Measurements from ENCODE around the gene CANT1.

DNA sequence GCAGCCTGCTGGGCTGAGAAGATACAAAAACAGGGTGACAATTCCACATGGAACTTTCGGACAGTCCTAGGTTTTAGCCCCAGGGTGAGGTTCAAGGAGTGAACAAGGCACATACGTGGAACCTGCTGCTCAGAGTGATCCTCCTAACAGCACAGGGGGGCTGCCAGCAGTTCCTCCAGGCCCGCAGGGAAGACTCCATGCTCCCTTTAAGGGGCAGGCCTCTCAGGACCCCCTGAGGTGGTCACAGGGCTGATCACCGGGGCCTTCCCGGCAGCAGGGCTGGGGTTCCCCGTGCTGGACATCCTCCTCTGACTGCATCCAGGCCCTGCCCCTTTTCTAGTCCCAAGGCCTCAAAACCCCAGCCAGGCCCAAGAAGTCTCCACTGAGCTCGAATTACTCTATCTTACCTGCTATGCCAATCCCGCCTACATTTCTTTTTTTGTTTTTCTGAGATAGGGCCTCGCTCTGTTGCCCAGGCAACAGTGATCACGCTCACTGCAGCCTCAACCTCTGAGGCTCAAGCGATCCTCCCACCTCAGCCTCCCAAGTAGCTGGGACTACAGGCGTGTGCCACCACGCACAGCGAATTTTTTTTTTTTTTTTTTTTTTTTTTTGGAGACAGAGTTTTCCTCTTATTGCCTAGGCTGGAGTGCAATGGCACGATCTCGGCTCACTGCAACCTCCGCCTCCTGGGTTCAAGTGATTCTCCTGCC lies 10.4 kb downstream of the CANT1 start:
- TF ChIP-seq, protein P1, sequence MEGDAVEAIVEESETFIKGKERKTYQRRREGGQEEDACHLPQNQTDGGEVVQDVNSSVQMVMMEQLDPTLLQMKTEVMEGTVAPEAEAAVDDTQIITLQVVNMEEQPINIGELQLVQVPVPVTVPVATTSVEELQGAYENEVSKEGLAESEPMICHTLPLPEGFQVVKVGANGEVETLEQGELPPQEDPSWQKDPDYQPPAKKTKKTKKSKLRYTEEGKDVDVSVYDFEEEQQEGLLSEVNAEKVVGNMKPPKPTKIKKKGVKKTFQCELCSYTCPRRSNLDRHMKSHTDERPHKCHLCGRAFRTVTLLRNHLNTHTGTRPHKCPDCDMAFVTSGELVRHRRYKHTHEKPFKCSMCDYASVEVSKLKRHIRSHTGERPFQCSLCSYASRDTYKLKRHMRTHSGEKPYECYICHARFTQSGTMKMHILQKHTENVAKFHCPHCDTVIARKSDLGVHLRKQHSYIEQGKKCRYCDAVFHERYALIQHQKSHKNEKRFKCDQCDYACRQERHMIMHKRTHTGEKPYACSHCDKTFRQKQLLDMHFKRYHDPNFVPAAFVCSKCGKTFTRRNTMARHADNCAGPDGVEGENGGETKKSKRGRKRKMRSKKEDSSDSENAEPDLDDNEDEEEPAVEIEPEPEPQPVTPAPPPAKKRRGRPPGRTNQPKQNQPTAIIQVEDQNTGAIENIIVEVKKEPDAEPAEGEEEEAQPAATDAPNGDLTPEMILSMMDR (IDR thresholded peaks at IDR 0.05): no peak
- no peak for TF ChIP-seq ZFX (IDR thresholded peaks at IDR 0.05; ENCODE audit: borderline replicate concordance)

All from 22Rv1 (cell line).